Colon (tissue), 2 donors: ENCODE measurements around the gene DUT.

Source experiments
- FAIRE-seq: peaks from 2 replicates; lab custom pipeline; 2012; peaks lifted over from hg19 to GRCh38; lab: Jason Lieb, UNC
- donor health status: control.
- donor health status: control.

Gene DUT

GRCh38 chr15:48330105-48330785 lies 984 bp upstream of the DUT start:
- peak; percentile 83 for FAIRE-seq

- no peak for FAIRE-seq
These were observed 790 bp downstream of the DUT start for GRCh38 chr15:48331796-48332641.

GRCh38 chr15:48332642-48333034 lies 1.4 kb downstream of the DUT start:
- FAIRE-seq: no peak

GRCh38 chr15:48333540-48333939 lies 2.3 kb downstream of the DUT start:
- no peak for FAIRE-seq

- no peak for FAIRE-seq
These were observed 3.0 kb downstream of the DUT start for GRCh38 chr15:48334260-48334659.

GRCh38 chr15:48336940-48337339 lies 5.7 kb downstream of the DUT start:
- FAIRE-seq: no peak

GRCh38 chr15:48337607-48338006 lies 6.4 kb downstream of the DUT start:
- no peak for FAIRE-seq

- no peak for FAIRE-seq
These were observed 8.9 kb downstream of the DUT start for GRCh38 chr15:48340111-48340510.

GRCh38 chr15:48343865-48344264 lies 12.6 kb downstream of the DUT start:
- FAIRE-seq: no peak

GRCh38 chr15:48345516-48345915 lies 14.3 kb downstream of the DUT start:
- FAIRE-seq: no peak

GRCh38 chr15:48352474-48353072 lies 21.3 kb downstream of the DUT start:
- no peak for FAIRE-seq

- FAIRE-seq: no peak
These were observed 23.6 kb downstream of the DUT start for GRCh38 chr15:48354694-48355303.

- no peak for FAIRE-seq
These were observed 24.1 kb downstream of the DUT start for GRCh38 chr15:48355377-48355776.

GRCh38 chr15:48358229-48359152 lies 27.3 kb downstream of the DUT start:
- FAIRE-seq: no peak

- FAIRE-seq: no peak
These were observed 29.6 kb downstream of the DUT start for GRCh38 chr15:48360841-48361240.

GRCh38 chr15:48361685-48362084 lies 30.5 kb downstream of the DUT start:
- no peak for FAIRE-seq

- no peak for FAIRE-seq
These were observed 32.2 kb downstream of the DUT start for GRCh38 chr15:48363474-48363873.

GRCh38 chr15:48365575-48365974 lies 34.3 kb downstream of the DUT start:
- FAIRE-seq: peak; percentile 94

GRCh38 chr15:48366584-48367312 lies 35.5 kb downstream of the DUT start:
- no peak for FAIRE-seq

GRCh38 chr15:48367483-48367882 lies 36.3 kb downstream of the DUT start:
- no peak for FAIRE-seq

GRCh38 chr15:48370460-48370859 lies 39.2 kb downstream of the DUT start:
- no peak for FAIRE-seq
